HepG2 (cell line): ENCODE results near the gene GADD45GIP1. TPM values are rescaled to one million over a fixed set of nuclear protein-coding genes. Genes with fewer than 3 reads are reported as not detected.
A peak's percentile ranks its signal among the peaks of the same experiment; 100 is the strongest.

Source experiments
- ADNP ChIP-seq: sonication (generic); formaldehyde crosslinking; IDR thresholded peaks from 2 replicates; pipeline ENCODE4 v1.4.0; 2020; ENCODE audit warnings: missing genetic modification reagents
- ARNTL ChIP-seq: sonication (generic); formaldehyde crosslinking; IDR thresholded peaks from 2 replicates; pipeline ENCODE4 v1.4.0; 2020; ENCODE audit warnings: mild to moderate bottlenecking, missing genetic modification reagents
- CSRNP1 ChIP-seq: sonication (generic); formaldehyde crosslinking; IDR thresholded peaks from 2 replicates; pipeline ENCODE4 v1.8.1; 2023; ENCODE audit warnings: mild to moderate bottlenecking, missing genetic modification reagents
- GATA4 ChIP-seq: sonication (generic); IDR thresholded peaks from 2 replicates; pipeline ENCODE4 v1.6.1; 2016; ENCODE audit warnings: antibody characterized with exemption, low read depth, borderline replicate concordance
- HNF1B ChIP-seq: sonication (generic); formaldehyde crosslinking; IDR thresholded peaks from 2 replicates; pipeline ENCODE4 v1.5.1; 2020; ENCODE audit warnings: mild to moderate bottlenecking, moderate library complexity, missing genetic modification reagents
- HOXA3 ChIP-seq: sonication (generic); formaldehyde crosslinking; IDR thresholded peaks from 2 replicates; pipeline ENCODE4 v1.5.0; 2020; ENCODE audit warnings: missing genetic modification reagents
- NFE2L2 ChIP-seq: fragments of 150-350 bp; IDR thresholded peaks from 2 replicates; pipeline ENCODE4 v1.6.1; 2014; ENCODE audit warnings: low read length
- PAX8 ChIP-seq: sonication (generic); formaldehyde crosslinking; IDR thresholded peaks from 2 replicates; pipeline ENCODE4 v1.8.0; 2022; ENCODE audit warnings: mild to moderate bottlenecking, missing genetic modification reagents, borderline replicate concordance
- PHB2 ChIP-seq: fragments of 450-650 bp; IDR thresholded peaks from 2 replicates; pipeline ENCODE4 v1.6.1; 2018; ENCODE audit not compliant: partially characterized antibody
- PRMT3 ChIP-seq: sonication (generic); formaldehyde crosslinking; IDR thresholded peaks from 2 replicates; pipeline ENCODE4 v1.8.1; 2022; ENCODE audit warnings: low read depth, mild to moderate bottlenecking, moderate library complexity, missing genetic modification reagents, borderline replicate concordance
- SAP130 ChIP-seq: IDR thresholded peaks from 2 replicates; pipeline ENCODE4 v1.6.1; 2016; ENCODE audit warnings: low read depth
- SMAD9 ChIP-seq: sonication (generic); formaldehyde crosslinking; IDR thresholded peaks from 2 replicates; pipeline ENCODE4 v1.5.1; 2020; ENCODE audit warnings: mild to moderate bottlenecking, missing genetic modification reagents
- SRSF1 ChIP-seq: fragments of 200-400 bp; formaldehyde crosslinking; optimal IDR thresholded peaks from 2 replicates; pipeline ENCODE3; 2017; ENCODE audit warnings: mild to moderate bottlenecking, low read depth, low read length, moderate library complexity
- THAP9 ChIP-seq: sonication (generic); formaldehyde crosslinking; IDR thresholded peaks from 2 replicates; pipeline ENCODE4; 2020; ENCODE audit warnings: missing genetic modification reagents, mild to moderate bottlenecking, borderline replicate concordance
- TOPORS ChIP-seq: sonication (generic); formaldehyde crosslinking; IDR thresholded peaks from 2 replicates; pipeline ENCODE4 v1.8.0; 2023; ENCODE audit warnings: mild to moderate bottlenecking, missing genetic modification reagents
- TRAFD1 ChIP-seq: sonication (generic); formaldehyde crosslinking; IDR thresholded peaks from 2 replicates; pipeline ENCODE4 v1.5.1; 2020; ENCODE audit warnings: missing genetic modification reagents, mild to moderate bottlenecking, borderline replicate concordance
- ZFAT ChIP-seq: sonication (generic); formaldehyde crosslinking; conservative IDR thresholded peaks from 2 replicates; pipeline ENCODE4 v1.8.1; 2023; ENCODE audit warnings: missing genetic modification reagents, inconsistent platforms
- ZNF136 ChIP-seq: sonication (generic); formaldehyde crosslinking; IDR thresholded peaks from 2 replicates; pipeline ENCODE4 v1.8.1; 2022; ENCODE audit warnings: low read depth, mild to moderate bottlenecking, moderate library complexity, missing genetic modification reagents
- ZNF275 ChIP-seq: sonication (generic); formaldehyde crosslinking; IDR thresholded peaks from 2 replicates; pipeline ENCODE4 v1.8.0; 2022; ENCODE audit warnings: missing genetic modification reagents, mild to moderate bottlenecking, inconsistent platforms, borderline replicate concordance
- polyA plus RNA-seq, 8 experiments: library from polyadenylated mRNA; depleted of rRNA in 3 of 8; stranded (reverse) in 7 of 8; unstranded in 1 of 8; fragments of >200 nt; fragmentation: Illumina TruSeq in 4 of 8; extraction: Trizol in 4 of 8; gene quantifications; 2 replicates each; pipeline versions ENCODE4 v1.2.1 to v1.2.3, GENCODE V29; 2011 to 2016; ENCODE audit warnings: low read depth in 4 of 8, missing spikeins in 1 of 8, mixed read lengths in 1 of 8; ENCODE audit not compliant: insufficient read depth in 1 of 8
- total RNA-seq, 5 experiments: library from RNA; depleted of rRNA; stranded (reverse); fragments of >200 nt; fragmentation: Illumina TruSeq; extraction: Trizol; gene quantifications; 2 replicates each; pipeline ENCODE4 v1.2.3, GENCODE V29; 2016; ENCODE audit warnings: low read depth in 1 of 5

GADD45GIP1 gene
- total and polyA plus RNA-seq, 2 of the 13 experiments (the other 11 are each of a cell fraction or from before 2014, with no cell fraction given): 24.6 to 30.7 TPM

- TF ChIP-seq HNF1B (peak; percentile 36; the same call in 1 of the 2 replicates), HOXA3 (CRISPR knock-in tag) (peak; percentile 90), TRAFD1 (CRISPR knock-in tag) (no peak), SMAD9 (CRISPR knock-in tag) (no peak), ZNF136 (CRISPR knock-in tag) (no peak), CSRNP1 (CRISPR knock-in tag) (no peak; the same call in 1 of the 2 replicates), PHB2 (no peak), TOPORS (peak; percentile 52; the same call in 1 of the 2 replicates), PRMT3 (CRISPR knock-in tag) (no peak; the same call in 1 of the 2 replicates), ADNP (CRISPR knock-in tag) (no peak), PAX8 (CRISPR knock-in tag) (no peak), SAP130 (CRISPR knock-in tag) (peak; percentile 88), ZFAT (CRISPR knock-in tag) (no peak), SRSF1 (no peak), ARNTL (CRISPR knock-in tag) (no peak; the same call in 1 of the 2 replicates), ZNF275 (CRISPR knock-in tag) (0 out of 2 replicates have a peak, but pooled peaks have one; percentile 35), GATA4 (0 out of 2 replicates have a peak, but pooled peaks have one; percentile 20), NFE2L2 (no peak), THAP9 (CRISPR knock-in tag) (no peak)
Observed at GRCh38 chr19:12956446-12957388, at the start of gene GADD45GIP1 (continued).
